Choroid plexus epithelial cell (primary cell): ENCODE results near the gene BLOC1S2.

Experiments
- DNase-seq: peaks from one replicate; pipeline ENCODE4 v3.0.0-alpha.2; 2010; ENCODE audit warnings: low read depth
- H3K4me3 ChIP-seq: 2 replicates; pipeline ENCODE4 v1.5.1; 2011; ENCODE audit warnings: low read depth, mild to moderate bottlenecking, control low read depth, low read length, moderate library complexity
- CTCF ChIP-seq: conservative IDR thresholded peaks from 2 replicates; pipeline ENCODE4 v1.5.1; 2011; ENCODE audit warnings: low read depth, mild to moderate bottlenecking, control low read depth, inconsistent platforms, low read length, moderate library complexity

BLOC1S2 gene

GRCh38 chr10:100286051-100287033, at the start of gene BLOC1S2:
Gene BLOC1S2, minus strand, starts transcription at chr10:100286680. Its CDS starts 21 bp downstream, at chr10:100286659.
- peak; percentile 9 for TF ChIP-seq CTCF
- peak; percentile 91 for DNase-seq
- H3K4me3 ChIP-seq: peak within 1 kb of the TSS; percentile 91

- DNase-seq: no peak
- no peak for TF ChIP-seq CTCF
- H3K4me3 ChIP-seq: no peak overlapping the region
Measured at GRCh38 chr10:100334762-100335161, 48.3 kb upstream of the BLOC1S2 start.

- H3K4me3 ChIP-seq: no peak overlapping the region
- no peak for TF ChIP-seq CTCF
- no peak for DNase-seq
Measured at GRCh38 chr10:100333661-100334440, 47.4 kb upstream of the BLOC1S2 start.

GRCh38 chr10:100333106-100333505, 46.6 kb upstream of the BLOC1S2 start:
- DNase-seq: no peak
- no peak for TF ChIP-seq CTCF

GRCh38 chr10:100330079-100330478, 43.6 kb upstream of the BLOC1S2 start, which contains the start of gene PKD2L1:
Gene PKD2L1, minus strand, starts transcription at chr10:100330228. Its CDS starts 125 bp downstream, at chr10:100330103.
- no peak for TF ChIP-seq CTCF
- H3K4me3 ChIP-seq: no peak within 1 kb of the TSS
- no peak for DNase-seq

More at GRCh38 chr10:100333106-100333505, 46.6 kb upstream of the BLOC1S2 start:
- H3K4me3 ChIP-seq: no peak overlapping the region

GRCh38 chr10:100328198-100328597, 41.7 kb upstream of the BLOC1S2 start:
- no peak for TF ChIP-seq CTCF
- H3K4me3 ChIP-seq: no peak overlapping the region
- no peak for DNase-seq
